Lung (tissue), 12 donors: ENCODE data around the gene ADIPOQ. TPM values are rescaled to one million over a fixed set of nuclear protein-coding genes. Genes with fewer than 3 reads are reported as not detected.

Experiments used
- ATAC-seq: fragments of 200-7000 bp; cut with Tn5 transposase; one replicate; pipeline ENCODE4 v1.9.1; 2020; ENCODE audit warnings: moderate number of reproducible peaks; ENCODE audit not compliant: insufficient read depth, low FRiP score
- DNase-seq, 3 donors: peaks; one replicate each; pipeline ENCODE4 v3.0.0-alpha.2; 2013 to 2017
- H3K27ac ChIP-seq, 2 donors: one replicate each; pipeline ENCODE4 v1.5.1; 2013; ENCODE audit warnings: mild to moderate bottlenecking in 2 of 2, moderate library complexity in 2 of 2, control low read depth in 1 of 2, inconsistent platforms in 1 of 2, low read depth in 1 of 2, low read length in 1 of 2
- H3K27me3 ChIP-seq, 3 donors: one replicate each; pipeline ENCODE4 v1.5.1; 2013; ENCODE audit warnings: low read length in 2 of 3; ENCODE audit not compliant: control insufficient read depth in 3 of 3, insufficient read depth in 3 of 3
- H3K36me3 ChIP-seq, 4 donors: one replicate each; pipeline ENCODE4 v1.5.1; 2013; ENCODE audit warnings: low read length in 4 of 4, mild to moderate bottlenecking in 1 of 4, moderate library complexity in 1 of 4; ENCODE audit not compliant: control insufficient read depth in 4 of 4, insufficient read depth in 4 of 4
- H3K4me1 ChIP-seq, 5 donors: one replicate each; pipeline ENCODE4 v1.5.1; 2013; ENCODE audit warnings: low read length in 5 of 5, mild to moderate bottlenecking in 2 of 5, moderate library complexity in 1 of 5; ENCODE audit not compliant: control insufficient read depth in 5 of 5, insufficient read depth in 5 of 5
- H3K4me3 ChIP-seq: one replicate; pipeline ENCODE4 v1.5.1; 2013; ENCODE audit warnings: mild to moderate bottlenecking, control low read depth, moderate library complexity
- H3K9ac ChIP-seq, 2 donors: one replicate each; pipeline ENCODE4 v1.5.1; 2013; ENCODE audit warnings: low read length in 2 of 2, control low read depth in 1 of 2; ENCODE audit not compliant: insufficient read depth in 1 of 2
- H3K9me3 ChIP-seq, 4 donors: one replicate each; pipeline ENCODE4 v1.5.1; 2013; ENCODE audit warnings: low read length in 3 of 4, mild to moderate bottlenecking in 1 of 4, moderate library complexity in 1 of 4; ENCODE audit not compliant: control insufficient read depth in 4 of 4, insufficient read depth in 3 of 4
- CTCF ChIP-seq: IDR thresholded peaks from 2 replicates; pipeline ENCODE4 v1.5.1; 2012; ENCODE audit warnings: mild to moderate bottlenecking; ENCODE audit errors: control extremely low read depth, extremely low read depth
- WGBS, 2 donors: extraction: QIAGEN DNeasy Blood & Tissue Kit; methylation state at CpG; one replicate each; pipeline ENCODE4 v1.1.7; 2013; 5-methylcytosine and 5-hydroxymethylcytosine counted together
- polyA plus RNA-seq, 2 donors: library from polyadenylated mRNA; stranded (reverse); fragments of 200-250 nt; gene quantifications; one replicate each; pipeline ENCODE4 v1.2.1, GENCODE V29; 2013
- total RNA-seq, 2 donors: library from RNA; depleted of rRNA in 1 of 2; stranded (reverse); fragments of >200 nt in 1 of 2; gene quantifications; one replicate each; pipeline ENCODE4 v1.2.1, GENCODE V29; 2014 to 2021
- donor health status: control.
- donor health status: control.
- donor health status: Bipolar disorder and iron deficiency.
- donor health status: healthy.
- donor health status: DM: yes; HTN: yes; CAD: no.

Gene ADIPOQ
- total and polyA plus RNA-seq, 4 donors: 0.01 to 0.09 TPM; not detected in 2

- peaks cover 0 to 8% (median 0%) of the 10 kb centered on the region in 5 donors for H3K4me1 ChIP-seq
- peaks cover 0 to 46% (median 40%) of the 10 kb centered on the region in 3 donors for H3K27me3 ChIP-seq
- no peak for DNase-seq
- H3K4me3 ChIP-seq: no peak overlapping the region
- no peak overlapping the region for H3K9ac ChIP-seq
- H3K9me3 ChIP-seq: peaks cover 0 to 2% (median 0%) of the 10 kb centered on the region in 4 donors
- H3K27ac ChIP-seq: no peak overlapping the region
- ATAC-seq: no peak
- no peaks in the 10 kb centered on the region for H3K36me3 ChIP-seq
- TF ChIP-seq CTCF: no peak
- WGBS, 2 donors: 82 to 95% methylated on average over 2 of the region's 2 CpGs
Observed at GRCh38 chr3:186823386-186823785, 19.1 kb upstream of the ADIPOQ start.

GRCh38 chr3:186824430-186825139 lies 17.9 kb upstream of the ADIPOQ start:
- H3K4me1 ChIP-seq: peaks cover 0 to 8% (median 0%) of the 10 kb centered on the region in 5 donors
- TF ChIP-seq CTCF: no peak
- peaks cover 0 to 2% (median 0%) of the 10 kb centered on the region in 4 donors for H3K9me3 ChIP-seq
- H3K27me3 ChIP-seq: peaks cover 0 to 58% (median 52%) of the 10 kb centered on the region in 3 donors
- no peaks in the 10 kb centered on the region for H3K36me3 ChIP-seq
- no peak overlapping the region for H3K9ac ChIP-seq
- ATAC-seq (no peak), DNase-seq (no peak)
- H3K4me3 ChIP-seq: no peak overlapping the region
- no peak overlapping the region for H3K27ac ChIP-seq
- 48 to 53% methylated on average over 18 of the region's 18 CpGs for WGBS, 2 donors

GRCh38 chr3:186825294-186825821 lies 17.2 kb upstream of the ADIPOQ start:
- peaks cover 0 to 8% (median 0%) of the 10 kb centered on the region in 5 donors for H3K4me1 ChIP-seq
- DNase-seq: peak; percentile 26 to 44 (median 30)
- H3K36me3 ChIP-seq: no peaks in the 10 kb centered on the region
- peaks cover 0 to 2% (median 0%) of the 10 kb centered on the region in 4 donors for H3K9me3 ChIP-seq
- H3K4me3 ChIP-seq: no peak overlapping the region
- H3K27me3 ChIP-seq: peaks cover 0 to 66% (median 60%) of the 10 kb centered on the region in 3 donors
- peak; percentile 9 for ATAC-seq
- H3K9ac ChIP-seq: no peak overlapping the region
- no peak for TF ChIP-seq CTCF
- H3K27ac ChIP-seq: no peak overlapping the region
- 4 to 11% methylated on average over 22 to 23 of the region's 23 CpGs for WGBS, 2 donors
